SK-N-SH (cell line): ENCODE data around the gene XRCC5. TPM values are rescaled to one million over a fixed set of nuclear protein-coding genes. Genes with fewer than 3 reads are reported as not detected.

Experiments
- CTCF ChIA-PET: fragments of 300-600, 350-600 bp; formaldehyde crosslinking; extraction: SDS; loops from one replicate; lab custom pipeline; 2021; lab: Yijun Ruan, JAX
- POLR2A ChIA-PET: fragments of 350-600 bp; sonication (Branson Sonifier 250); formaldehyde crosslinking; extraction: SDS; loops from one replicate; lab custom pipeline; 2020; ENCODE audit warnings: antibody characterized with exemption, inconsistent platforms; lab: Yijun Ruan, JAX
- DNase-seq: peaks from one replicate; pipeline ENCODE4 v3.0.0; 2012
- H2AFZ ChIP-seq: fragments of 200-600 bp; sonication (generic); 2 replicates; pipeline ENCODE4 v1.8.1; 2016; ENCODE audit warnings: antibody characterized with exemption, mild to moderate bottlenecking, low read depth
- H3F3A ChIP-seq: fragments of 200-600 bp; sonication (generic); replicated peaks from 2 replicates; pipeline ENCODE3; 2016; ENCODE audit warnings: antibody characterized with exemption, mild to moderate bottlenecking; ENCODE audit not compliant: insufficient read depth
- H3K27ac ChIP-seq, 2 experiments: fragments of 200-500 bp in 1 of 2; fragments of 200-600 bp in 1 of 2; sonication (Bioruptor generic) in 1 of 2; sonication (generic), shearing (Covaris generic) in 1 of 2; 2 replicates each; pipeline versions ENCODE4 v1.5.1 to v1.6.1; 2014 to 2016; ENCODE audit warnings: low read depth in 2 of 2, inconsistent platforms in 1 of 2, low read length in 1 of 2, mild to moderate bottlenecking in 1 of 2, mixed read lengths in 1 of 2
- H3K27me3 ChIP-seq: fragments of 200-600 bp; sonication (generic), shearing (Covaris generic); 2 replicates; pipeline ENCODE4 v1.6.1; 2016; ENCODE audit warnings: mixed run types; ENCODE audit not compliant: insufficient read depth
- H3K36me3 ChIP-seq, 2 experiments: fragments of 200-500 bp in 1 of 2; fragments of 200-600 bp in 1 of 2; sonication (Bioruptor generic) in 1 of 2; sonication (generic) in 1 of 2; replicated peaks in 1 of 2; 2 replicates each; pipeline versions ENCODE3 to v1.5.1; 2014 to 2016; ENCODE audit warnings: low read length in 1 of 2, mild to moderate bottlenecking in 1 of 2; ENCODE audit not compliant: insufficient read depth in 2 of 2, control insufficient read depth in 1 of 2
- H3K4me1 ChIP-seq, 2 experiments: fragments of 200-500 bp in 1 of 2; fragments of 200-600 bp in 1 of 2; sonication (Bioruptor generic) in 1 of 2; sonication (generic), shearing (Covaris generic) in 1 of 2; 2 replicates each; pipeline versions ENCODE4 v1.5.1 to v1.6.1; 2014 to 2016; ENCODE audit warnings: low read depth in 1 of 2, low read length in 1 of 2, mixed run types in 1 of 2; ENCODE audit not compliant: insufficient read depth in 2 of 2, control insufficient read depth in 1 of 2
- H3K4me2 ChIP-seq: fragments of 200-600 bp; sonication (generic), shearing (Covaris generic); 2 replicates; pipeline ENCODE4 v1.6.1; 2017; ENCODE audit warnings: mixed run types
- H3K4me3 ChIP-seq, 2 experiments: fragments of 200-500 bp in 1 of 2; fragments of 200-600 bp in 1 of 2; sonication (Bioruptor generic) in 1 of 2; sonication (generic), shearing (Covaris generic) in 1 of 2; 2 replicates each; pipeline versions ENCODE4 v1.5.1 to v1.8.1; 2014 to 2016; ENCODE audit warnings: low read depth in 2 of 2, inconsistent platforms in 1 of 2, low read length in 1 of 2, mild to moderate bottlenecking in 1 of 2, mixed read lengths in 1 of 2, moderate library complexity in 1 of 2
- H3K79me2 ChIP-seq: fragments of 200-600 bp; sonication (generic); 2 replicates; pipeline ENCODE4 v1.8.1; 2017; ENCODE audit warnings: mild to moderate bottlenecking; ENCODE audit not compliant: insufficient read depth
- H3K9ac ChIP-seq: fragments of 200-600 bp; sonication (generic); 2 replicates; pipeline ENCODE4 v1.6.1; 2017; ENCODE audit warnings: mixed run types
- H3K9me2 ChIP-seq: fragments of 200-600 bp; sonication (generic); 2 replicates; pipeline ENCODE4 v1.6.1; 2017; ENCODE audit warnings: mixed run types
- H3K9me3 ChIP-seq: fragments of 200-600 bp; sonication (generic); 2 replicates; pipeline ENCODE4 v1.6.1; 2017; ENCODE audit warnings: mixed run types, mild to moderate bottlenecking, moderate library complexity
- H4K20me1 ChIP-seq: fragments of 200-600 bp; sonication (generic); 2 replicates; pipeline ENCODE4 v1.6.1; 2017; ENCODE audit warnings: mild to moderate bottlenecking, mixed run types; ENCODE audit not compliant: insufficient read depth
- ELF1 ChIP-seq: IDR thresholded peaks from 2 replicates; pipeline ENCODE4 v1.4.0; 2012
- EP300 ChIP-seq, 2 experiments: IDR thresholded peaks; 2 replicates each; pipeline versions ENCODE4 v1.4.0 to v1.6.1; 2012; ENCODE audit warnings: borderline replicate concordance in 1 of 2, low read depth in 1 of 2, low read length in 1 of 2
- FOSL2 ChIP-seq: IDR thresholded peaks from 2 replicates; pipeline ENCODE4 v1.4.0; 2012; ENCODE audit warnings: low read depth, mild to moderate bottlenecking, moderate library complexity, borderline replicate concordance
- GABPA ChIP-seq: IDR thresholded peaks from 2 replicates; pipeline ENCODE4 v1.4.0; 2012; ENCODE audit warnings: low read depth, mild to moderate bottlenecking
- GATA2 ChIP-seq: sonication (generic); formaldehyde crosslinking; IDR thresholded peaks from 2 replicates; pipeline ENCODE4 v1.5.0; 2020; ENCODE audit warnings: mild to moderate bottlenecking, missing genetic modification reagents
- MEF2A ChIP-seq: IDR thresholded peaks from 2 replicates; pipeline ENCODE4 v1.4.0; 2012; ENCODE audit warnings: low read depth, borderline replicate concordance
- NFIC ChIP-seq: IDR thresholded peaks from 2 replicates; pipeline ENCODE4 v1.4.0; 2012; ENCODE audit warnings: borderline replicate concordance
- RAD21 ChIP-seq: IDR thresholded peaks from 2 replicates; pipeline ENCODE4 v1.6.1; 2012; ENCODE audit warnings: mild to moderate bottlenecking, low read length
- RCOR1 ChIP-seq: fragments of 150-350 bp; IDR thresholded peaks from 2 replicates; pipeline ENCODE4 v1.6.1; 2017; ENCODE audit warnings: antibody characterized with exemption, low read length
- RXRA ChIP-seq: IDR thresholded peaks from 2 replicates; pipeline ENCODE4 v1.4.0; 2012; ENCODE audit warnings: low read depth, mild to moderate bottlenecking, borderline replicate concordance
- SMC3 ChIP-seq: IDR thresholded peaks from 2 replicates; pipeline ENCODE4 v1.6.1; 2012; ENCODE audit warnings: low read depth, low read length, improper control_type of control experiment
- TEAD4 ChIP-seq: IDR thresholded peaks from 2 replicates; pipeline ENCODE4 v1.4.0; 2012; ENCODE audit warnings: mild to moderate bottlenecking, borderline replicate concordance; ENCODE audit not compliant: insufficient read depth
- WGBS: methylation state at CpG from one replicate; pipeline ENCODE4 v1.1.6; 2017; ENCODE audit warnings: low lambda C conversion rate; 5-methylcytosine and 5-hydroxymethylcytosine counted together
- polyA plus RNA-seq, 3 experiments: library from polyadenylated mRNA; depleted of rRNA; stranded (reverse); fragments of >200 nt; gene quantifications; 2 replicates each; pipeline ENCODE4 v1.2.3, GENCODE V29; 2012
- TF ChIP-seq, protein P1 (sequence below): fragments of 150-350 bp; IDR thresholded peaks from 2 replicates; pipeline ENCODE4 v1.6.1; 2016; ENCODE audit warnings: mild to moderate bottlenecking, low read depth, low read length
- TF ChIP-seq, protein P2 (sequence below): IDR thresholded peaks from 2 replicates; pipeline ENCODE4 v1.4.0; 2012; ENCODE audit warnings: low read depth
- TF ChIP-seq, protein P3 (sequence below): IDR thresholded peaks from 2 replicates; pipeline ENCODE4 v1.4.0; 2012; ENCODE audit warnings: low read depth, borderline replicate concordance

Gene XRCC5
- polyA plus RNA-seq, 1 of the 3 experiments (the other 2 are of a cell fraction): 125 TPM

DNA sequence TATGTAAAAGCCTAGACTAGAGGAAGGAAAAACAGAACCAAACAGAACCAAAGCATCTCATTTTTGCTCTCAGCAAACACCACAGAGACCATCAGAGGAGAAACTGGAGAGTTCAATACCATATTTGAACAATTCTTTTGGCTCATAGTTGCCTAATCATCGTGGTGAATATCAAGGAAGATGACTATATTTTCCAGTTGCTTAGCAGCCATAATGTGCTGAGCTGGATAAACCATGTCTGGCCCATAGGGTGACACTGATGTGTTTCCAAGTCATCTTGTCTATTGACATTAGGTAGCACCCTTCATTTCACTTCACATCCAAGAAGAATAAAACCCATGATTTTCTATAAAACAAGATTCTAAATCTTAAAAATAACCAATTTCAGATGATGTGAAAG, 5.9 kb upstream of the XRCC5 start:
- Histone ChIP-seq H4K20me1 (no peaks in the 10 kb centered on the region), H3K9me3 (no peaks in the 10 kb centered on the region), H3K27me3 (no peaks in the 10 kb centered on the region), H3K9ac (no peak overlapping the region), H3K4me3 (no peak overlapping the region), H3K27ac (no peak overlapping the region), H3K4me2 (no peak overlapping the region), H3F3A (no peaks in the 10 kb centered on the region), H3K9me2 (no peaks in the 10 kb centered on the region), H2AFZ (no peak overlapping the region), H3K4me1 (peaks cover 0 to under 1% of the 10 kb centered on the region in 2 experiments; a peak in 1 of 4 replicates), H3K36me3 (no peaks in the 10 kb centered on the region), H3K79me2 (no peaks in the 10 kb centered on the region)
- ChIA-PET POLR2A (no interaction called here), CTCF (interaction anchor here (1.0 to 1.5 kb wide), 2 partner anchors 22 to 70 kb away, joined by 3 read pairs; partner anchors contain the start of genes PECR and TMEM169)
- TF ChIP-seq RAD21: no peak
- TF ChIP-seq SMC3: no peak
- TF ChIP-seq, protein P1, sequence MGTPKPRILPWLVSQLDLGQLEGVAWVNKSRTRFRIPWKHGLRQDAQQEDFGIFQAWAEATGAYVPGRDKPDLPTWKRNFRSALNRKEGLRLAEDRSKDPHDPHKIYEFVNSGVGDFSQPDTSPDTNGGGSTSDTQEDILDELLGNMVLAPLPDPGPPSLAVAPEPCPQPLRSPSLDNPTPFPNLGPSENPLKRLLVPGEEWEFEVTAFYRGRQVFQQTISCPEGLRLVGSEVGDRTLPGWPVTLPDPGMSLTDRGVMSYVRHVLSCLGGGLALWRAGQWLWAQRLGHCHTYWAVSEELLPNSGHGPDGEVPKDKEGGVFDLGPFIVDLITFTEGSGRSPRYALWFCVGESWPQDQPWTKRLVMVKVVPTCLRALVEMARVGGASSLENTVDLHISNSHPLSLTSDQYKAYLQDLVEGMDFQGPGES: no peak
- no peak for TF ChIP-seq GABPA
- TF ChIP-seq, protein P2, sequence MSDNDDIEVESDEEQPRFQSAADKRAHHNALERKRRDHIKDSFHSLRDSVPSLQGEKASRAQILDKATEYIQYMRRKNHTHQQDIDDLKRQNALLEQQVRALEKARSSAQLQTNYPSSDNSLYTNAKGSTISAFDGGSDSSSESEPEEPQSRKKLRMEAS: no peak
- TF ChIP-seq, protein P3, sequence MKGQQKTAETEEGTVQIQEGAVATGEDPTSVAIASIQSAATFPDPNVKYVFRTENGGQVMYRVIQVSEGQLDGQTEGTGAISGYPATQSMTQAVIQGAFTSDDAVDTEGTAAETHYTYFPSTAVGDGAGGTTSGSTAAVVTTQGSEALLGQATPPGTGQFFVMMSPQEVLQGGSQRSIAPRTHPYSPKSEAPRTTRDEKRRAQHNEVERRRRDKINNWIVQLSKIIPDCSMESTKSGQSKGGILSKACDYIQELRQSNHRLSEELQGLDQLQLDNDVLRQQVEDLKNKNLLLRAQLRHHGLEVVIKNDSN: no peak
- TF ChIP-seq NFIC: no peak
- TF ChIP-seq RCOR1: no peak
- TF ChIP-seq EP300 (IDR thresholded peaks at IDR 0.05; ENCODE audit: borderline replicate concordance in 1 of 2, low read depth in 1 of 2, low read length in 1 of 2): no peak
- no peak for TF ChIP-seq GATA2 (CRISPR knock-in tag)
- no peak for TF ChIP-seq TEAD4
- TF ChIP-seq ELF1: no peak
- DNase-seq: no peak
- WGBS: 43% methylated on average over 1 of the region's 1 CpG

DNA sequence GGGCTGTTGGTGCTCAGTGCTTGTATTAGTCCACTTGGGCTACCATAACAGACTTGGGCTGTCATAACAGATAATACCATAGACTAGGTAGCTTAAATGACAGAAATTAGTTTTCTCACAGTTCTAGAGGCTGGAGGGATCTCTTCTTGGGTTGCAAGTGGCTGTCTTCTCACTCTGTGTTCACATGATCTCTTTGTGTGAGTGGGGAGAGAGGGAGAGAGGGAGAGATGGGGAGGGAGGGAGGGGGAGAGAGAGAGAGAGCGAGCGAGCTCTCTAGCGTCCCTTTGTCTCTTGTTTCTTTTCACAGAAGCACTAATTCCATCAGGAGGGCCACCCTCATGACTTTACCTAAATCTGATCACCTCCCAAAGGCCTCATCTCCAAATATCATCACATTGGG, 4.5 kb upstream of the XRCC5 start:
- Histone ChIP-seq H3F3A (no peaks in the 10 kb centered on the region), H3K9me2 (no peaks in the 10 kb centered on the region), H3K36me3 (no peaks in the 10 kb centered on the region), H3K4me1 (peaks cover 0 to 6% of the 10 kb centered on the region in 2 experiments; a peak in 3 of 4 replicates), H3K9ac (no peak overlapping the region), H3K4me3 (no peak overlapping the region)
- 92% methylated on average over 3 of the region's 3 CpGs for WGBS
- CTCF ChIA-PET: interaction anchor here (0.9 to 1.5 kb wide), 3 partner anchors 11 to 41 kb away, joined by 3 read pairs; partner anchors contain the start of genes PECR and TMEM169
- no peak for TF ChIP-seq TEAD4
- no peak for TF ChIP-seq MEF2A
- no peak for TF ChIP-seq FOSL2
- TF ChIP-seq RXRA: no peak
- TF ChIP-seq, all 33 proteins: peak for 0
- H3K4me2 ChIP-seq: no peak overlapping the region
- no peaks in the 10 kb centered on the region for H3K9me3 ChIP-seq
- DNase-seq: no peak
- H3K27ac ChIP-seq: no peak overlapping the region
- no peak overlapping the region for H2AFZ ChIP-seq
- peaks cover 5% of the 10 kb centered on the region for H3K79me2 ChIP-seq
- no peaks in the 10 kb centered on the region for H4K20me1 ChIP-seq
- H3K27me3 ChIP-seq: no peaks in the 10 kb centered on the region
- POLR2A ChIA-PET: interaction anchor here (0.6 kb wide), 1 partner anchor 23 kb away, joined by 4 read pairs; the partner anchor contains the start of gene PECR
